Activated CD4-positive, alpha-beta T cell treated with anti-CD3 and anti-CD28 coated beads, Interleukin-2, amount 50 U/mL, for 16 hours (primary cell): ENCODE results near the gene SYPL1.

ENCODE experiments used
- DNase-seq: peaks from one replicate; pipeline ENCODE4 v3.0.0-alpha.2; 2020

The SYPL1 gene

DNA sequence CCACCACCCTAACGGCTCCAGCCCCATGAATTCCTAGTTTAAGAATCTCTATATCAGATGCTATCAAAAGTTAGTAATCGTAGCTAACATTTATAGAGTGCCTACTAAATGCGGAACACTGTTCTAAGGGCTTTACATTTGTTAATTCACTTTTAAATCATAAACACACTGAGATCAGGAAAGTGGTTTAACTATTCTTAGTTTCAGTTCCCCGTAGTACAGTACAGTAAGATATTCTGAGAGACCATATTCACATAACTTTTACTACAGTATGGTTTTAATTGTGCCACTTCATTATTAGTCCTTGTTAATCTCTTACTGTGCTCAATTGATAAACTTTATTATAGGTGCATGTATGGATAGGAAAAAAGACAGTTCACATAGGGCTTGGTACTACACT is 22.5 kb downstream of the SYPL1 start:
- DNase-seq: no peak

DNA sequence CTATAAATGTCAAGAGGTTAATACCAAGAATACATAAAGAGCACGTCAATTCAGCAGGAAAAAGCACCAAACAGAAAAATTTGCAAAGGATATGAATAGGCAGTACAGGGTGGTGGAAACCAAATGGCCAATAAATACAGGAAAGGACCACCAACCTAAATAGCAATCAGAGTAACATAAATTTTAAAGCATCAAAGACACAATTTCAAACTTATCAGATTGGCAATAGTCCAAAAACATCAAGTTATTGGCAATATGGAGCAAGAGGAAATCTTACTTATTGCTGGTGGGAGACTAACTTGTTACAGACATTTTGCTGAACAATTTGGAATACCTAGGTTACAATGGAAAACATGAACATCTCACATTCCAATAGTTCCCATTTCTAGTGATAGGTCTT is 24.1 kb downstream of the SYPL1 start:
- no peak for DNase-seq

DNA sequence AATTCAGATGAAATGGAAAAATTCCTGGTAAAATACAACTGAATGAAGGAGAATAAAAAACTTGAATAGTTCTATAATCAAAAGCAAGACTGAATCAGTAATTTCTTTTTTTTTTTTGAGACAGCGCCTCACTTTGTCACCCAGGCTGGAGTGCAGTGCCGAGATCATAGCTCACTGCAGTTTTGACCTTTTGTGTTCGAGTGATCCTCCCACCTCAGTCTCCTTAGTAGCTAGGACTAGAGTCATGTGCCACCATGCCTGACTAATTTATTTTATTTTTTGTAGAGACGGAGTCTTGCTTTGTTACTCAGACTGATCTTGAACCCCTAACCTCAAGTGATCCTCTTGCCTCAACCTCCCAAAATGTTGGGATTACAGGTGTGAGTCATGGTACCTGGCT is 26.1 kb downstream of the SYPL1 start:
- DNase-seq: no peak

DNA sequence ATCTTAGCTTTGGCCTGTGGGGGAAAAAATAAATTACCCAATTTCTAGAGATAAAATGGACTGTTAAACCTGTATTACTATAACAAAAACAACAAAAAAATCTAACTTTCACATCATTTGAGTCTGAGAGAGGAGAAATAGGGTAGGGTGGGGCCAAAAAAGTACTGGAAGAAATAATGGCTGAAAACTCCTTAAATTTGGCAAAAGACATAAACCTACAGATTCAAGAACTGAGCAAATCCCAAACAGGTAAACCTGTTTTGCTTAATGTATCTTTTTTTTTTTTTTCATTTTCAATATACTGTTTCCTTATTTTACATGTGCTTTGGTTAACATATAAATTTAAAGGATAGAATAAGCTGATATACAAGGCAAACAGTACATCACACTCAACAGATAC is 27.1 kb downstream of the SYPL1 start:
- DNase-seq: no peak

DNA sequence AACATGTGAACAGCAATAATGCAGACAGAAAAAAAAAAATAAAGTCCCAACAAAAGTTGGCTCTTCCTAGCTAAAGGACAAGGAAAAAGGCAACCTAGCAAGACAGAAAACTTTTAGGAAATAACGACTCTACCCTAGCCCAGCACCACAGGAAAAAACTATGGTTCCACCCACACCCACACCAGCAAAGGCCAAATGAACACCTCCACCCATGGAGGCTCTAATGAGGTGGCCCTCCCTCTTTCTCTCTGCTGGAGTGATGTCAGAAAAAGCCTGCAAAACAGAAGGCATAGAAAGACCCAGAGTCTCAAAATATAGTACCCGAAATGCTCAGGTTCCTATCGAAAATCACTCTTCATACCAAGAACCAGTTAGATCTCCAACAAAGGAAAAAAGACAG is 28.4 kb downstream of the SYPL1 start:
- DNase-seq: no peak

DNA sequence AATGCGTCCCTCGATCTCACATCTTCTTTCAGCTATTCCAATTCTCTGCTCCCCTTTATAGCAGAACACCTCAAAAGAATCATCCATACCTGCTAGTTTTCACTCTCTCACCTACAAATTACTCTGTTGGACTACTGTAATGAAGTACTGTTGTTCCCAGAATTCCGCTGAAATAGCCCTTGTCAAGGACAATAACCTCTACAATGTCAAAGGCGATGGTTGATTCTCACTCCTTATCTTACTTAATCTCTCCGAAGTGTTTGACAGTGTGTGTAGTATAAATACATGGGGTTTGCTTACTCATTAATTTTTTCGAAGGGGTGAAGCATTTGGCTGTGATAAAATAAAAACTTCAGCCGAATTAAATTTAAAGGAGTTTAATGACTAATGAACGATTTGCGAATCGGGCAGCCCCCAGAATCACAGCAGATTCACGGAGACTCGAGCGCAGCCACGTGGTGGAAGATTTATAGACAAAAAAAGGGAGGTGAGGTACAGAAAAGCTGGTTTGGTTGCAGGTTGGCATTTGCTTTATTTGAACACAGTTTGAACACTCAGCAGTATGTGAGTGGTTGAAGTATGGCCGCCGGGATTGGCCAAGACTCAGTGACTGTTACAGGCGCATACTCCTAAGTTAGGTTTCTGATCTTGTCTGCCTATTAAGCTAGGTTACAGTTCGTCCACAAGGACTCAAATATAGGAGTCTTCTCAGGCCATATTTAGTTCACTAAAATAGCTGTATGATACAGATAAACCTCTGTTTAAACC is 29.8 kb downstream of the SYPL1 start:
- no peak for DNase-seq

DNA sequence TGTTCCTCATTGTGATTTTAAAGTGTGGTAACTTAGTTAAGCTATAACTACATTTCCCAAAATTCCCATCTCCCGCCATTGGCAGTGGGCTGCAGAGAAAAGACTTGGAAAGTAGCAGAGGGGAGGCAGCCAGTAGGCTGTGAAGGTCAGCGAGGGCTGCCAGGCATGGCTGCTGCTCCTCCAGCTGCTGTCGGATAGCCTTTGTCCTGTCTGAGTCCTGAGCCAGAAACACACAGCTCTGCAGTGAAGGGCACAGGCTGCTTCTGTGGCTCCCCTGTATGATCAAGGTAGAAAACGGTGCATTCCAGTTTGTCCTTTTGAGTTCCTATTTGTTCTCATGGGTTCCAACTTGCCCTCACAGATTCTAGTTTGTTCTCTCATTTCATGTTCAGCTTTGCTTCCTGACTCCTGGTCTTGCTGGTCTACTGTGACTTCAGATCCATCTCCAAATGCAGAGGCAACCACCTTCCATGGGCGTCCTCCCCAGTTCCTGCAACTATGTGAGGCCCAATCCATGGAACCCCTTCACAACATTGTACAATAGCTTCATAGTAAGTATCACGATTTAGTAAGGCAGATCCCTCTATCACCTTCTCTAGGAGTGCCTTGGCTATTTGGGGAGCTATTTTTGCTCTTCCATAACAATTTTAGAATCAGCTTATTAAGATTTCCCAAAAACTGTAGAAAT is 31.7 kb downstream of the SYPL1 start:
- DNase-seq: no peak

DNA sequence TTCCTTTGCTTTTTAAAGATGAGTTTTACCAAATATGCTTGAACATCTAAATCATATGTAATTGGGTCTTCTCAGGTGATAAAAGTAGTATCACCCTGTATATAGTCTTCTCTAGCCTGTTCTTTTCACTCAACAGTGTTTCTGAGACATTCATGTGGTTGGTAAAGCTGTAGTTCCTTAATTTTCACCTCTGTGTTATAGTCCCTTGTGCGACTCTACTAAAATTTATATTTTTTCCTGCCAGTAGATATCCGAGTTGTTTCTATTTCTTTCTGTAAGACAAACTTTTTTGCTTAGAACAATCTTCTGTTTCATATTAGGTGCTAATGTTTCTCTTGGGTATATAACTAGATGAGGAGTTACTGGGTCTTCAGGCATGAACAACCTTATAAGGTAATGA is 35.6 kb downstream of the SYPL1 start:
- DNase-seq: no peak

DNA sequence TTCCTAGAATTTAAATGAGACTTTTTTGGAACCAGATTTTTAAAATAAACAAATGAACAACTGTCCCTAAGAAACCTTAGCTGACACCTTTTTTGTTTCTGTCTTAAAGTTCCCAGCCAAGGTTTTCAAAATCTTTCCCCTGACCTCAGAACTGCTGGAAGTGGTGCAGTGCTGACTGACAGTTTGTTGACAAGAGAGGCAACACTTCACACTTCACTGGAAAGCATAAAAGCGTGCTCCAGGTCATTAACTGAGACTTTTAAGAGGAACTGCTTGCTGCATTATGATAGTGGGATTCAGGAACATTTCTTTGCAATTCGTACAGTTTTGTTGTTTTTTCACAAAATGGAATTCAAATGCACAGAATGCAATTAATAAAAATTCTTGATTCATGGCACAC is 36.2 kb downstream of the SYPL1 start:
- DNase-seq: no peak

DNA sequence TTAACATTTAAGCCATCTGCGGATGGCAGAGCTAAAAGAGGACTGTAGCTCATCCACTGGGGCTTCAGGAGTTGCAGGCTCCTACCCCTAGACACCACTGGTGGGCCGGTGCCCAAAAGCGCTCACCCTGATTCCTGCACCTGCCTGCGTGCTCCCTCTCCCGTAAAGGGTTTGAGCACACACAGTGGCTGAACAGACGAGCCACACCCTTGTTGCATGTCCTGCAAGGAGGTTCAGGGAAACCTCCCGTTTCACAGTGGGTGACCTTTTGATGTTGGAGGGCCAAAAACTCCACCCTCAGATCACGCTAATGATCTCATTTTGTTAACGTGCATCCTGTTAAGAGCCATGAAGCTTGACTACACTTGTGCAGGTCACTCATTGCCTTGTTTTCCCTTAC is 37.9 kb downstream of the SYPL1 start:
- no peak for DNase-seq

DNA sequence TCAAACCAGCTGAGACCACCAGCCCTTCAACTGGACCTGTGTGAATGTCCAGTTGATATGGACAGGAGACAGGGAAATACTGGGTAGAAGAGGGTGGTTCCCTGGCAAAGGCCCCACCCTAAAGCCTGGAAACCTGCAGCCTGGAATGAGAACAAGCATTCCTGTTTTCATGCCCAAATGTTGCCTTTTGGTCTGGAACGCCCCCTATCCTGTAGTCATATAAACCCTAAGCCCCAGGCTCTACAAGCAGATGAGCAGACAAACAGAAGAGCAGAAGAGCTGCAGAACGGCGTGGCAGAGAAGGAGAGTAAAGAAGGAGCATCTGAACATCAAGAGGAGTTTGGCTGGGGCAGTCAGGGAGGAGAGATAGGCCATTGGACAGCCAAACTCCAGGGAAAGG is 38.4 kb downstream of the SYPL1 start:
- no peak for DNase-seq

DNA sequence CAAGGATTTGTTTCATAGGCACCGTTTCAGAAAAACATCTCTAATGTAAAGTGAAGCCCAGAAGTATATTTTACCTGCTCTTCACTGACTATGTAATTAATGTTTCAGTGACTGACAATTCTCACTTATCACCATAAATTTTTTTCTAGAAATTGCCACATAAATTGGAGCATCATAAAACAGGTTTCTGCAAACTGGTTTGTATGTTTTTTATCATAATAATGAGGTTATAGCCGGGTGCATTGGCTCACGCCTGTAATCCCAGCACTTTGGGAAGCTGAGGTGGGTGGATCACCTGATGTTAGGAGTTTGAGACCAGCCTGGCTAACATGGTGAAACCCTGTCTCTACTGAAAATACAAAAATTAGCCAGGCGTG is 39.4 kb downstream of the SYPL1 start:
- DNase-seq: no peak

DNA sequence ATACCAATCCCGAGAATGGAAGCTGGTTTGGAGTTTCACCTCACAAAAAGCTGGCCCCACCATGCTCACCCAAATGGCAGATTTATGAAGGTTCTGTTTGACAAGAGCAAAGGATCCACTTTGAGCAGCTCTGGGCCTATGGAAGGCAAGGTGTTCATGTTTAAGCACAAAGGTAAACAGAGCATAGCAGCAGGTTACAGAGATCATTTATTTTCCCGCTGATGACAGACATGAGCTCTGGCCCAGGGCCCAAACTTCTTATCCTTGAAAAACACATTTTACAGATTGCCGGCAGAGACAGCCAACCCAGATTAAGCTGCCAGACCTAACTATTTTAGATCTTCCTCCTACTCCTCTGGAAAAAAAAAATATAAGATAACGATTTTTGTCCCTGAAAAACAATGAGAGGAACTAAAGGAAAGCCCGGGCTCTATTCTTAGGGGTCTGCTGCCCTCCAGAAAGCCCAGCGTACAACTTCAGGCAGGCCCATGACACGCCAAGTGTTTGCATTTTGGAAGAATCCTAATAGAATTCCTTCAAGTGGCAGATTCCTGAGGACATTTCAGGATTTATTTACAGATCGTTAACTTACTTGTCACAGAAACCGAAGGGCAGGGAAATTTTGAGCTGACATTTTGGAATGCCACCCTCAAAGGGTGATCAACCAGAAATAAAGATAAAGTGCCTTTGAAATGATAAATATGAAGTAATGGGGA is 40.0 kb downstream of the SYPL1 start:
- no peak for DNase-seq

DNA sequence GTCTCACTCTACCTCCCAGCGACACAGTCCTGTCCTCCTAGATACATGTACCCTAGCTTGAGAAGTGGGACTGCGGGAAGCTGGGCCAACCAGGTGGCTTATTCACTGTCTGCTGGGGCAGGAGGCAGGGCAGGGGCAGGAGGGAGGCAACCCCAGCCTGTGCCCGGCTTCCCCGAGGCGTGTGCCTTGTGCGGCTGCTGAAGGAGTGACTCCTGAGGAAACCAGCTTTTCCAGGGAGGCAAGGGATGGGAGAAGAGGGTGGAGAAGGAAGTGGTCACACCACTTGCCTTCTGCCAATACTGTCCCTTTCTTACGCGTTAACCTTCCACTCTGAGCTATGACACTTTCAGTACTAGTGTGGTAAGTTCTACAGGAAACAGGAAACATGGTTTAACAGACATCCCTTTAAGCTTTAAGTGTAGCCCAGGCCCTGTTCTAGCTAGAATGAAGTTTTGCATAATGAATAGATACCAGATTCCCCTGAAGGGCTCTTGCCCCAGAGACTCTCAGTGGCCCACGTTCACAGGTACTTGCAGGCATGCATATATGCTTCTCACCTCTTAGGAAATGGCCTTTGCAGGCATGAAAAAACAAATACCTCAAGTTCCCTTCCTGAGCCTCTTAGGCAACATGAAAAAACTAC is 40.6 kb downstream of the SYPL1 start:
- DNase-seq: peak; percentile 89

DNA sequence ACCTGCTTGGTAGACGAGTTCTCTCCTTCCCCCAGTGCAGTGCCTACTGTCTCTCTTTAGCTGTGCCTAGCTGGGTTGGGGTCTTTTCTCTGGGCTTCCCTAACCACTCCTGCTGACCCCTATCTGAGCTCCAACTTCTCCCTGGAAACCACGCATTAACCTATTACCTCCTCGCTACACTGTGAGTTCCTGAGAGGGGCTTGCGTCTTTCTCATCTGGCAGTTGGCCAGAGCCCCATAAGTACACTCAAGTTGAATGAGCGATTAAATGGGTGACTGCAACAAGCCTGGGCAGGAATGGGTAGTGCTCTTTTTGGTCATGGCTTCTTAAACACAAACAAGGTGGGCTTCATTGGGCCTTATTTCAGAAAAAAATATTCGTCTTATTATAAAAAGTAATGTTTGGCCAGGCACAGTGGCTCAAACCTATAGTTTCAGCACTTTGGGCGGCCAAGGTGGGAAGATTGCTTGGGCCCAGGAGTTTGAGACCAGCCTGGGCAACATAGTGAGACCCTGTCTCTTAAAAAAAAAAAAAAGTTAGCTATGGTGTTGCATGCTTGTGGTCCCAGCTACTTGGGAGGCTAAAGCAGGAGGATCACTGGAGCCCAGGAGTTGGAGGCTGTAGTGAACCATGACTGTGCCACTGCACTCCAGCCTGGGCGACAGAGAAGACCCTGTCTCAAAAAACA is 41.4 kb downstream of the SYPL1 start:
- no peak for DNase-seq

DNA sequence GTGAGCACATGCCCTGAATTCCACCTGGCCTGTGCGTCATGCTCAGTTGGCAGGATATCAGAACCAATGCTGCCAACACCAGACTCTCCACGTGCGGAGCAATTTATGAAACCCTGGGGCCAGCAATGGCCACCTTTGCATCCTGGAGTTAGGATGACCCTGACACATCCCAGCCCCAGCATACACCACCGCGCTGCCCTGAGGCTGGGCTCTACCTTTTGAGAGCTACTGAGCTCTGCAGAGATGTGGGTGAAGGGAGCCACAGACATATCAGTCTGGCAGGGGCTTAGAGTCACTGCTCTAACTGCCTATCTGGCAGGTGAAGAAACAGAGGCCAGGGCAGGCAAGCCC is 41.9 kb downstream of the SYPL1 start:
- no peak for DNase-seq

DNA sequence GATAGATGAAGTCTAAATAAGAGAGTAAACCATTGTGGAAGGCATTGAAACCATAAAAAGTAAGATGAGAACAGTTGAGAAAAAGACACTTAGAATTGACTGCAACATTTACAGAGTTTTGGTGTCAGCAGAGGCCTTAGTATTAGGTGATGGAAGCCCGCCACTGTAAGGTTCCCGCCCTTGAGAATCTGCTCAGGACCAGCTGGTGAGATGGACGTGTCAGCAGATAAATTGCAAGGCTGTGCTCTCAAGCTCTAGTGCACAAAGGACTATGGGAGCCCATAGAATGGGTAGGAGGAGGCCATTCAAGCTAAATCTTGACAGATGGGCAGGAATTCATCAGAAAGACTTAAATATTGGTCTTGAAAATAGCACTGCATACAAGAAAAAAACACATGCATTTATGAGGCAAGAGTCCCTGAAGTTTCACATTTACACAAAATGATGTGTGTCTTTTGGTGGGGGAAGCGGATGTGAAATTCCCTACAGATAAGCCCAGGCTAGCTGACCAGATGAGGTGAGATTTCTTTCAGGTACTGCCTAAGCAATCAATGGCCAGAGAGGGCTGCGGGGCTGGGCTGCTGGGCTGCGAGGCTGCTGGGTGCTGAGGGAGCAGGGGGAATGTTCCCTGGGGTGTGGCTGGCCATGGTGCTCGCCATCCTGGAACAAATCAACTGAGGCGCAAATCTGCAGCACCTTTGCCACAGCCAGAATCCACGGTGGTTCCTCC is 42.5 kb downstream of the SYPL1 start:
- no peak for DNase-seq

DNA sequence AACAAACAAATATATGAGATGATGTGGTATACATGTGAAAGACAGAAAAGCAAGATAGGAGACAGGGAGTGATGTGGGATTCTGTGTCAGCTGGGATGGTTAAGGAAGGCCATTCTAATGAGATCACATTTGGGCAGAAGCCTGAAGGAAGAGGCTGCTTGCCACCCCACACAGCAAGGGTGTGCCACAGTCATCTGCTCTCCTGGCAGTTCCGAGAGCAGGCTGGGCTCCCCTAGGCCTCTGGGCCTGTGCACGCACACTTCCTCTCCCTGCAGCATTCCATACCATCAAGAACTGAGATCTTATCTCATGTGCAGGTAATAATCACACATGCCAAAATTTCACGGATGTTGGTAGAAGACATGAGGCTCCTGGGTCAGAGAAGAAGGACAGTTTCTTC is 43.1 kb downstream of the SYPL1 start:
- DNase-seq: no peak

DNA sequence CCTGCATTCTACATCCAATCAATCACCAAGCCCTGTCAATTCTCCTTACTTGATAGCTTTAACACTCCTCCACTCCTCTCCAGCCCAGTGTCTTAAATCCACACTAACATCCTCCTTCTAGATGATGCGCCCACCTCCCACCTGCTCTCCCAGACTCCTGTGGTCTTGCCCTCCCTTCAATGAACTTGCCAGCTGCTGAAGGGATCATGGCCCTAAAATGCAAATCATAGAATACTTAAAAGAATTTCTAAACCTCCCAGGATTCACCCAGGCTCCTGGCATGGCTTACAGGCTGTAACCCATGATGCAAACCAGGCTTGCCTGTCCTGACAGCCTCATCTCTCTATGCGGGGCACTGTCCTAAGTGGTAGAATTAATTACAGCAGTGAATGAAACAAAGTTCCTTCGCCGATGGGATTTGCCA is 43.6 kb downstream of the SYPL1 start:
- DNase-seq: no peak

DNA sequence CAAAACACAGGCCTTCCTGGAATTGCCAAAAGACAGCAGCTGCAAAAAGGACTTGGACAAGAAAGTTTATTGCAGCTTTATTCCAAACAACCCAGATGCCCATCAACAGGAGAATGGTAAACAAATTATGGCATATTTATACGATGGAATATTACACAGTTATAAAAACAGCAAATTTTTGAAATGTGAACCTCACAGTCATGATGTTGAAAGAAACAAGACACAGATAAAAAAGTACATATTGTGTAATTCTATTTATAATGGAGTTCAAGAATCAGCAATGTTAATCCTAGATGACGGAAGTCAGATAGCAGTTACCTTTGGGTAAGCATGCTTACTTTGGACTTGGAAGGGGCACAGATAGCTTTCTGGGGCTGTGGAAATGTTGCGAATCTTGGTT is 44.4 kb downstream of the SYPL1 start:
- DNase-seq: no peak

DNA sequence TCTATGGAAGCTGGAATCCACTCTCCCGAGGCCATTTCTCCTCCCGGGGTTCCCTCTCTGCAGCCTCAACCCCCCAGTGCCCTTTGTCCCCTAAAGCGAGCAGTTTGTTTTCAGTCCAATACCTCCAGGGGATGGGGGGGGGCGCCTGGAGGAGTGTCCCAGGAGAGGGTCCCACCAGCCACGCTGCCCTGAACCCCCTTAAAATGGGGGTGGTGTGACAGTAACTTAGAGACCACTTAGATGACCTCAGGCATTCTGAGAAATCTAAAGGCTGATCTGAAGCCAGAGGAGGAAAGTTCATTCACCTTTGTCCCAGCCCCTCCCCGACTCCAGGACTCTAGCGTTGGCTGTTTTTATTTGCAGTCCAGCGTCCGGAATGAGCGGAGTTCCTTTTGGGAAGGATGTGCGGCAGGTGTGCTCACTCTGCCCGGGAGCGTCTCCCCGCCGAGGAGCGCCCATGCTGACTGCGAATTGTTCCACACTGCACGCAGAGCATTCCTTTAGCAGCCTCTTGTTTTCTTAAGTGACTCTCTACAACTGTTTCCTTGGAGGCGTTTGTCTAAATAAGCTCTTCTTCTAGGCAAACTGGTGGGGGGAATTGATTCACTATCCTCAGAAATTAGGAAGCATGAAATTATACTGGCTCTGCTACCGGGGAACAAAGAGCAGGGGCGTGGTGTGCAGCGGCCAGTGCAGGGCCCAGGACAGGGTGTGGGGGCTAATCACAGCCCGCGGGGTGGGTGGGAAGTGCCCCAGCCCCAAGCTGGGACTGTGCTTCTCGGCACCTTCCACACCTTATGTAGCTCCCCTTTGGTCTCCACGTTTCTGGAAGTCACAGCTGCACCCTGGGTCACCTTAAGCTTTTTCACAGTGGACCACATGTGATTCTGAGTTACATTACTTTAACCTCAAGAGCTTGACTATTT is 46.3 kb downstream of the SYPL1 start:
- no peak for DNase-seq
